T-helper 2 cell (primary cell): Measurements from ENCODE around the gene BEX3.
"Not testable (repeated sequence)": the region's sequence is repeated elsewhere in the genome, so short reads cannot be mapped to it uniquely, and the experiment has no call there.

Source experiments
- DNase-seq, 5 experiments: peaks; one replicate each; pipeline versions ENCODE4 v3.0.0 to v3.0.0-alpha.2; 2012 to 2022
- total RNA-seq, 2 donors: gene quantifications; one replicate each; lab custom pipeline; 2026; lab: John Stamatoyannopoulos, UW

Gene BEX3
- total RNA-seq = 12.2 to 18.0 reads per million in 2 donors

- peak in 3 of 5 experiments; percentile 5 to 76 (median 21) for DNase-seq
Measured at GRCh38 chrX:103376118-103376978, at the start of gene BEX3. Gene BEX3, plus strand, starts transcription at chrX:103376538. Its CDS starts 984 bp downstream, at chrX:103377522.

- DNase-seq = no peak
Measured at GRCh38 chrX:103329991-103330390, 46.3 kb upstream of the BEX3 start, which contains the start of gene TCEAL7. Gene TCEAL7, plus strand, starts transcription at chrX:103330239. Its CDS starts 1,165 bp downstream, at chrX:103331404.

GRCh38 chrX:103330681-103331288 is 45.6 kb upstream of the BEX3 start:
- no peak for DNase-seq

GRCh38 chrX:103338663-103339062 is 37.7 kb upstream of the BEX3 start:
- no peak for DNase-seq

- peak in 3 of 5 experiments; percentile 1 to 45 (median 6) for DNase-seq
Measured at GRCh38 chrX:103343105-103343504, 33.2 kb upstream of the BEX3 start.

- DNase-seq = no peak
Measured at GRCh38 chrX:103344606-103345005, 31.7 kb upstream of the BEX3 start.

GRCh38 chrX:103347682-103348397 is 28.5 kb upstream of the BEX3 start:
- DNase-seq = no peak

- DNase-seq = no peak
Measured at GRCh38 chrX:103356130-103356798, 20.1 kb upstream of the BEX3 start, which contains the start of gene TCEAL9. Gene TCEAL9, plus strand, starts transcription at chrX:103356506. Its CDS starts 1,179 bp downstream, at chrX:103357685.

- no peak for DNase-seq
Measured at GRCh38 chrX:103356858-103357257, 19.5 kb upstream of the BEX3 start.

GRCh38 chrX:103357871-103358270 is 18.5 kb upstream of the BEX3 start:
- no peak for DNase-seq

GRCh38 chrX:103359605-103360004 is 16.7 kb upstream of the BEX3 start:
- DNase-seq = not testable (repeated sequence)

- no peak for DNase-seq
Measured at GRCh38 chrX:103360092-103360491, 16.2 kb upstream of the BEX3 start.

- DNase-seq = no peak
Measured at GRCh38 chrX:103360916-103361315, 15.4 kb upstream of the BEX3 start.

GRCh38 chrX:103361798-103362197 is 14.5 kb upstream of the BEX3 start:
- no peak for DNase-seq

- DNase-seq = no peak
Measured at GRCh38 chrX:103362474-103362873, 13.9 kb upstream of the BEX3 start.

- DNase-seq = no peak
Measured at GRCh38 chrX:103363046-103363445, 13.3 kb upstream of the BEX3 start.

GRCh38 chrX:103367502-103367901 is 8.8 kb upstream of the BEX3 start:
- DNase-seq = no peak

- no peak for DNase-seq
Measured at GRCh38 chrX:103369479-103369878, 6.9 kb upstream of the BEX3 start.

GRCh38 chrX:103372886-103373285 is 3.5 kb upstream of the BEX3 start:
- DNase-seq = no peak

- no peak for DNase-seq
Measured at GRCh38 chrX:103373581-103373980, 2.8 kb upstream of the BEX3 start.

- DNase-seq = peak in 1 of 5 experiments; percentile 10
Measured at GRCh38 chrX:103376979-103377324, 614 bp downstream of the BEX3 start.

- no peak for DNase-seq
Measured at GRCh38 chrX:103378990-103379389, 2.7 kb downstream of the BEX3 start.

- DNase-seq = no peak
Measured at GRCh38 chrX:103382877-103383276, 6.5 kb downstream of the BEX3 start.
